DMS153 treated with DMSO at 0.1 percent for 48 hours (cell line): ENCODE data around the gene RAPGEF5.

ENCODE experiments used
- DNase-seq: peaks from one replicate; lab custom pipeline; 2025; ENCODE audit not compliant: unreplicated experiment; lab: John Stamatoyannopoulos, UW

The RAPGEF5 gene

DNA sequence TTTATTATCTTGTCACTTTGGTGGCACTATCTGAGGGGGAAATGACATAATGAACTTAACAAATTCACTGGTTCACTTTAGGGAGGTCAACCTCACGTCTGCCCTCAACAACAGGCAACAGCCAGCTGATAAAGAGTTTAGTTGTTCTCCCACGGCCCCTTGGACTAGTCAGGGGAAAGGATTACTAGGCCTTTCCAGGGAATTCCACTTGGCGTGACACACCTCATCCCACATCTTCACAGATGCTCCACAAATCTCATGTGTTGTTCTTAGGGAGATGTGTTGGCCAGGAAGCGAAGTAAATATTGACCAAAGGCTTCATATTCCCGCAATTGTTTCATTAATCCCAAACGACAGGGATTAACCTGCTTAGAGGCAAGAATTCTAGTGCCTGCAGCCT is 227.8 kb downstream of the RAPGEF5 start:
- DNase-seq: no peak

DNA sequence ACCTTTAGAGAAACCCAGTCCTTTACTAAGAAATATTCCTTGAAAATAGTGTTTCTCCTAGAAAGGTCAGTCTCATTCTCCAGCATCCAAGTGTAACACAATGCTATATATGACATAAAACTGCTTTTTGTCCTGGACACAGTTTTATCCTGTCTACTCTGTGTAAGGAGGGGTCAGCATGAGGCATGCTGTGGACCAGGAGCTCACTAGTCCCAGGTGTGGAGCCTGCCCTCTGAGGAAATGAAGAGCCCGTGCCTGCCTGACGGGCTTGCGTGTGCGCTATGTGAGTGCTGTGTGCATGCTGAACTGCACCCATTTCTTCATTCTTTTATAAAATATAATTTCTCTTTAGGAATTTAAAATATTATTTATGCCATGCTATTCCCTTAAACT is 228.4 kb downstream of the RAPGEF5 start:
- DNase-seq: no peak

DNA sequence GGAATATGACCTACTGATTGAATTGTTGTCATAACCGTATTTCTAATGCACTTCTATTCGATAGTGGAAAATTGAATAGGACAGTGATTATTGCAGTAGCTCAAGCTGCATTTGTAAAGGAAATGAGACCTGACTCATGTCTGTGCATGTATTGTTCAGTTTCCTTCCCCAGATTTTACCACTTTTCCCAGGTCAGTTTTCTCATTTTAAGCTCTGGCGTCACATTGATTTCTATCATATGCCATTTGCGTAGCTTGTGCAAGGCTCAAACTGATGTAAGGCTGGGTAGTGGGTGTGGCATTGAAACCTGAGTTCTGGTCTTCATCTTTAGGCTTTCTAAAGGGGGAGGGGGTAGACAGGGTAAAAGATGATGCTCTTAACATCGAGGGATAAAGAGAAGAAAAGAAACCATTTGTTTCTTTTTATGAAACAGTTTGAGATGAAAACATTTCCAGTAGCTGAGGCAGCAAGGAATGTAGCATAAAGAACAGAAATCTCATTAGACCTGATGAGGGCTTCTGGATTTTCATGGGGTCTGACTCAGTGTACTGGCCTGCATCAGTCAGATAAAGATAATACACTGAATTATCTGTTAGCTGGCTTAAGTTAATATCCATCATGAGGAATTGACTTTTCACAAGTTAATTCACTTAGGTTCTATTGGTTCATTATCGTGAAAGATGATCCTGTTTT is 229.0 kb downstream of the RAPGEF5 start:
- no peak for DNase-seq

DNA sequence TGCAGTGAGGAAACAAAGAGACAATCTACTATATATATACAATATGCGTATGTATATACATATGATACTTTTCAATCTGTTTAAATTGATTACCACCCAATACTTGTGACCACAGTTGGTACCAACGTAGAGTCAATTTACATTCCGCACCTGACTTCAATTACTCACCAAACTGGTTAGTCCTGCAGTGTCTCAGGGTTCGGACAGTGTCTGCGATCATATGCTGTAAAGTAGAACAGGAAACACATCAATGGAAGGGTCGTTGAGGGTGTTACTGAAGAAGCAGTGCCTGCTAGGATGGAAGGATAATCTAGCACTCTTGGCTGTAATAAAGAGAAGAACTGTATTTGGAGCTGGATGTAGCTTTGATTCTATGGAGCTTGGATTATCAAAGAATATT is 231.5 kb downstream of the RAPGEF5 start:
- no peak for DNase-seq

DNA sequence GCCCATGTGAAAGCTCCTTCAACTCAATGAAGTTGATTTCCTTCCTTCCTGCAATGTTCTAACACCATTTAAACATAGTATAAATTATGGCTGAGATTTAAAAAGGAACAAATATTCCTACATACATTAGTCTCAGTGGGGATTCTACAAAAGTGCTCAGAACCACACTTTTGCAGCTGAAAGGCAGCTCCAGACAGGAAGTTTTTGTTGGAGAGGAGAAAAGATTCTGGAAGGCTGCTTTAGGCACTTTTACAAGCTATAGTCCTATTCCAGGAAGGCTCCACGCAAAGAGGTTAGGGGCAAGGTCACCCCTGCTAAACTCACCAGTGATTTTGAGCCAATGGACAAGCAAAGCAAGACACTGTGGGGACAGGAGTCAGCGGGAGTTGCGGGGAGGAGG is 232.0 kb downstream of the RAPGEF5 start:
- no peak for DNase-seq

DNA sequence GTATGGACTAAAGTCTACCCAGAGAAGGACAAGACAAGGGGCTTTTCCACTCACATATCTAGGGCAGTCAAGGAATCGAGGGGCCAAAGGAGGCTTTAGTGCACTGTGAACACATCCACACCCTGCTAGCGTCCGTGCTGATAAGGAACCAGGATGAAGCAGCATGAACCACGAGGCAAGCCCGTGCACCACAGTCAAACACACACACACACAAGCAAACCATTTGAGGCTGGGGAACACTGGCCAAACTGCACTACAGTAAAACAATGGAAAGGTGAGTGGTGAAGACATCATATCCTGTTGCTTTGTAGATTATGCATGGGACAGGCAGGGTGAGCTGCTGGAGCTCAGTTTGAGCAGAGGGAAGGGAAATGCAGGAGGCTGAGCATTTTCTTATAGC is 233.8 kb downstream of the RAPGEF5 start:
- DNase-seq: no peak

DNA sequence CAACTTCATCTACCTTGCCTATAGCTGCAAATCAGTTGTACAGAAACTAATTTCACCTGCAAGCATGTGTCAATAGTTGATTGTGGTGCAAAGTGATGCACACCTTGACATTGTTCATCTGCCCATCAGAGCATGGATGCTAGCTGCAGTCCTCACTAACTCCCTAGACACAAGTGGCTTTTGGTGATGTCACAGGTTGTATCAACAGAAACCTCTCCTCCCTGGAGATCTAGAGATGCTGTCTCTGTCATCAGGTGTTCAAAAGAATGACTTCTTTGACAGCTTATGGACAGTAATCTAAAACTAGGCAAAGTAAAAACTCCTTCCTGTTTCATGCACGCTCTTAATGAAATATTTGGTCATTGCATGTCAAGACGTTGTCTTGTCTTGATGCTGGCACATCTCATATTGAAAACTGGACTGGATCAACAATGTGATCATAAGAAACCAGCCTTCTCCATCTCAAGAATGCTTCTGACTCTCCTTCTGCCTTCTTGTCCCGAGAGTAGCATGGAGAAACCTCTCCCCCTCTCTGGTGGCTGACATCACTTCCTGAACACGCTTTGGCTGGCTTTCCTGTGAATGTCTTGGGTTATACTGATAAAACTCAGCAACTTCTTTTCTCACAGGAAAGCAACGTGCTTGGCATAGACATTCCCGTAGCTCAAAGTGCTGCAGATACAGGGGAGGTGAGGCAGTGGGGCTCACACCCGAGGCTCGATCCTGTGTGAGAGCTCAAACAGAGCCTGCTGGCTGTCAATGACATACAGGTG is 235.1 kb downstream of the RAPGEF5 start:
- DNase-seq: no peak

DNA sequence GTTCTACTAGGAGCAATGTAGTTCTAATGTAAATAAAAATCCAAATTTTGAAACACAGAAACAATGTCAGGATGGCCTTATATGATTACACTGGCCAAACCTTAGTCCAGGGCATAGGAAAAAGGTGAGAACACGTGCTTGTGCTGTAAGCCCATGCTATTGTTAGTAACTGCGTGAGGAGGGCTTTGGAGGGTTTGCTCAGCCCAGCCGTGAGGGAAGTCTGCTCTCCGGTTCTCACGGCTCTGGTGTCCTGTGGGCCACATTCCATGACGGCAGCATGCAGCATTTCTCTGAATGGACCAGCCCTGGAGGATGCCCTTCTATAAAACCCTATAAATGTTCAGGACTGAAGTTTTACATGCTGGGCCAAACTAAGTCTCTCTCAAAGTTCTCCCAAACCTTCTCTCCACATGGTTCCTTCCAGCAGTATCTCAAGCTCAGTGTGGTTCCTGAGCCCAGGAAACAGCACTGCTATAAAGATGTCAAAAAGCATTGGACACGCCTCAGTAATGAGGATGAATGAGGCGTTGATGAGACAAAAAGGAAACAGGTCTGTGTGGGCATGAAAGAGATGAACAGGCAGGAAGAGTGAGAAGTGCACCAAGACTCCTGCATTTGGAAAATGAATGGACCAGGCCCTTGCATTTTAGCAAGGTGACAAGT is 236.4 kb downstream of the RAPGEF5 start:
- DNase-seq: no peak

DNA sequence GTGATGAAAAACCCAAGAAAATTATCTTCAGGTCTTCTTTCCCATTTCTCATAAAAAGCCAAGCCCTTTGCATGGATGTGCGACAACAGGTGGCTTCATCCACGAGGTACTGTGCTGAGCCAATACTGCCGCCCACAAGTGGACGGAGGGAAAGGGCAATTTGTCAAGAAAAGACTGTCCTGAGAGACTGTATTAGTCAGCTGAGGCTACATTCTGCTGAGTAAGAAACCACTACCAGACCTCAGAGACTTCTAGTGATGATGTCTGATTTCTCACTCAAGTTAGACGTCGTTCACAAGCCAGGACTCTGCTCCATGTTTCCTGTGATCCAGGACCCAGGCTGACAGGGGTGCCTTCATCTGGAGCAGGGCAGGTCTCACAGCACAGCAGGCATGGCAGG is 239.7 kb downstream of the RAPGEF5 start:
- DNase-seq: no peak

DNA sequence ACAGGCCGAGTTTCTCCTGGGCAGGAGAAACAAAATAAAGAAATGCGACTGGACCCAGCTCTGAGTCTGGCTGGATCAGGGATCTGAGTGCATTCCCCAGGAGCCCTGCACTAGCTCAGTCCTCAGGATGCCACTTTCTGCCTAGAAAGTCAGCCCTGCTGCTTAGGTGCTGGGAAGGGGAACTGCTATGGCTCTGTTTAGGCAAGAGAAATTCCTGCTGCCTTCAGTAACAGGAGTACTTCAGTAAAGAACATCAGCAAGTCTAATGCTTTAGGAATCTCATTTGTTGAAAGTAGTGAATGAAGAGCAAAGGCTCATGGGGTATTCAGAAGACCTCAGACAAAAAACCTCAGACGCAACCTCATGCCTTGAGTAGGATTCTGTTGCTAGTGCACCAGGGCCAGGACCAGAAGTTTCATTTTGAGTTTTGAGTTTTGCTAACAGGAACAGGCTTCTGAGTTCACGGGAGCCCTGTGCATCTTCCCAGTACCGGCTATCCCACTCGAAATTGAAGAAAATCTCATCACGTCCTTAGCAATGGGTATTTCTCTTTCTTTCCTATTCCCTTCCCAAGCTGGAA is 240.4 kb downstream of the RAPGEF5 start:
- no peak for DNase-seq

DNA sequence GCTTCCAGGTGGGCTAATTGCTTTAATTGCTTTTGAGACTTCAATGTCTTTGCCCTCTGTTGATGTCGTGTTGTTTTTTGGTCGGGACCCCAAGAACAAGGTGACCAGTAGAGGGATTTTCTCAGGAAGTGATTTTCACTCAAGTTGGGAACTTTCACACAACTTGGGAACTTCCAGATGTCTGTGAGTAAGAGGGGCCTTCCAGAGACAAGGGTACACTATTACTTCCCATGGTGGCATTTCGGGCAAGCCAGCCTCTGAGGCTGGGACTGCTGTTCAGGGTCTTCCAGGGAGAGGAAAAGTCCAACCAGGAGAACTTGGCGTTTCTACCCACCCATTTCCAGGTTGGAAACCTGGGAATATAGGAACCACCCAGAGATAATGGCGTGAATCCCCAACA is 241.3 kb downstream of the RAPGEF5 start:
- DNase-seq: no peak

DNA sequence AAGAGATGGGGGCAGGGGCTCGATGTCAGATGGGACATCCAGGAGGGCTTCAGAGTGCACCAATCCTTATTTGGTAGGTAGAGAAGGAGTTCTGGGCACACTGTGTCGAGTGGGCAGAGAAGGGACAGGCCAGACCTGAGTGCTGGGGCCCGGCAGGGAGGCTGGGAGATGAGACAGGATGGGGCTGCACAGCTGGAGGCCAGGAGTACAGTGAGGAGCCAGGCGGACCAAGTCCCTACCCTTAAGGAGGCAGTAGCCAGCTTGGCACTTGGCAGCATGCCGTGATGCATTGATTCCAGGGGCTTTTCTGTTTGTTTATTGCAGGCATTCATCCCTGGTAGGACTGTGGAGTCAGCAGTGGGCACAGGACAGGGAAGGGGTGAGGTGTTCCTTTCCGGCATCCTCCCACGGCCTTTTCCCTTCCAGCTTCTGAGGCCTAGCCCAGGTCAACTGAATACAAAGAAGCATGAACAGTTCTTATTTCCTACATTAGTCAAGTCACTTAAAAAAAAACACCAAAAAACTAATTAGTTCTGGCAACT is 242.4 kb downstream of the RAPGEF5 start:
- no peak for DNase-seq

DNA sequence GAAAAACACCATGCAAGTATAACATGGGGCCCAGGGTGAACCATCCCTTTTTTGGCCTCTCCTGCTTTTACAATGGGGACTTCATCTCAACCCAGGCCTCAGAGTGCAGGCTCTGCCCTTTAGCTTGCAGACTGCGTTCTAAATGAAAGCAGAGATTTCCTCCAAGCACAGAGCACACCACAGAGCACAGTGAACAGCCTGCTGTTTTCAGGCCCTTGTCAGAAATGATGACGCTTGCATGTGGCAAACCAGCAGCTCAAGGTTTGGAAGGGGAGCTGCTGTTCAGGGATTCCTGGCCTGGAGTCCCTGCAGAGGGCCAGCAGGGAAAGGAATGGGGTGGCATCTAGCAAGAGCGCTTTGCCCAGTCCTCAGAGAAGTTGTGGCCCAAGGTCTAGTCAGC is 243.9 kb downstream of the RAPGEF5 start:
- DNase-seq: no peak

DNA sequence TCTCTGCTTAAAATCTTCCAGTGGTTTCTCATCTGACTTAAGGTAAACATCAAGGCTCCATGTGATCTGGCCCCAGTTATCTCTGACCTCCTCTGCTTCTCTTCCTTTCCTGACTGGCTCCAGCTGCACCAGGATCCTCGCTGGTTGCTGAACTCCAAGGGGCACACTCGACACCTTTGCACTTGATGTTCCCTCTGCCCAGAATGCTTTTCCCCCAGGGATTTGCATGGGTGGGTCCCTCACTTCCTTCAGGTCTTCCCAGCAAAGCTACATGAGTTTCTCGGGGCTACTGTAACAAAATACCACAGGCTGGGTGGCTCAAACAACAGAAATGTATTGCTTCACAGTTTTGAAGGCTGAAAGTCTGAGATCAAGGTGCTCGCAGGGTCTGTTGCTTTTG is 245.3 kb downstream of the RAPGEF5 start:
- DNase-seq: no peak

DNA sequence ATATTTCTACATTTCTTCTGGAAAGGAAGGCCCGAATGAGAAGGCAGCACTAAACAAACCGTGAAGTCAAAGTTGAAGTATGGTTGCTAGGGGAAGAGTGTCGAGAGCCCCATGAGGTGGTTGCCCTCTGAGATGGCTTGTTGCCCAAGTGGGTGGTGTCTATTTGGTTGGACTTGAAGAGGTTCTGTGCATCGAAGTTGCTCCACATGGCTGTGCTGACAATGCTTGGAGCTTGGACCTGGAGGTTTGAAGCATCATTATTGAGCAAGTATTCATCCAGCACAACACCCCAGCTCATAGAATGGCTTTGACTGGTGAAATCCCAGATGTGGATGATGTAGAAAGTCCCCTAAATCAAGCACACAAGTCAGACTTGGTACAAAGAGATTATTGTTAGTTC is 246.1 kb downstream of the RAPGEF5 start:
- DNase-seq: no peak

DNA sequence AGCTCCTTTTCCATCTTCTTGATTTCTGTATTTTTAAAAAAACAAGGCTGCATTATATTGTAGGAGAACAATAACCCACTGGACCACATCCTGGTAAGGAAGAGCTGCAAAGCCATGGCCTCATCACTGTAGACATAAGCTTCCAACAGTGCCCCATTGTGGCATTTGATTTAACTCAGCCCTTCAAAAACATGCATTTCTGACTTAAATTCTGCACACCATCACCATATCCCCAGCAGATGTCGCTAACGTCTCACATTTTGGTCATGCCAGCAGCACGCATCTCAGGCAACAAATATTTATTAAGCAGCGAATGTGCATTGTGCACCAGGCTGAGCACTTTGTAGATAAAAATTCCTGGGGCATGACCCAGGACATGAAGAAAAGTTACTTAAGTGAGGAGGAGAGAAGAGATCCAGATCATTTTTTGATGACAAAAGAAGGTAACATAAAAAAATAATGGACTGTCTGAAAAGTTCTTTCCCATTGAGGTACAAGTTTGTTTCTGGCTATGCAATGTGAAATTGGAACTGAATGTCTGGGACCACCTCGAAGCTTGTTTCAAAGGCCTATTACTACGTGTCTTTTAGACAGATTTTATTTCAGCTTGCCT is 246.6 kb downstream of the RAPGEF5 start:
- DNase-seq: peak; percentile 88

DNA sequence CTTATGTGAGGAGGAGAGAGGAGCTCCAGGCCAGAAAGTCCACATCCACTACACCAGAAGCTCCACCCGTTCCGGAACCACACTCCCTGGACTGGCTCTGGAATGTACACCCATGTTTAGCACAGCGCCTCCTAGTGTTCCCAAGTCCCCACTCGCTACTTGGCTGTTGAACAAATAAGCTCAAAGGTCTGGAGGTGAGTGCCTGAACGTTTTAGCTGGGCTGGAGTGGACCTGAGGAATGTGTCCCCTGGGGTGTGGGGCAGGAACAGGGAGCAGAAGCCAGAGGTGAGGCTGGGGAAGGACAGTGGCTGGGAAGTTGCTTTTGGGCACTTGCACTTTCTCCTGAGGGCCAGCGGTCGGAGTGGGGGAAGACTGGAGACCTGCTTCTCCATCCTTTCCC is 247.2 kb downstream of the RAPGEF5 start:
- DNase-seq: no peak

DNA sequence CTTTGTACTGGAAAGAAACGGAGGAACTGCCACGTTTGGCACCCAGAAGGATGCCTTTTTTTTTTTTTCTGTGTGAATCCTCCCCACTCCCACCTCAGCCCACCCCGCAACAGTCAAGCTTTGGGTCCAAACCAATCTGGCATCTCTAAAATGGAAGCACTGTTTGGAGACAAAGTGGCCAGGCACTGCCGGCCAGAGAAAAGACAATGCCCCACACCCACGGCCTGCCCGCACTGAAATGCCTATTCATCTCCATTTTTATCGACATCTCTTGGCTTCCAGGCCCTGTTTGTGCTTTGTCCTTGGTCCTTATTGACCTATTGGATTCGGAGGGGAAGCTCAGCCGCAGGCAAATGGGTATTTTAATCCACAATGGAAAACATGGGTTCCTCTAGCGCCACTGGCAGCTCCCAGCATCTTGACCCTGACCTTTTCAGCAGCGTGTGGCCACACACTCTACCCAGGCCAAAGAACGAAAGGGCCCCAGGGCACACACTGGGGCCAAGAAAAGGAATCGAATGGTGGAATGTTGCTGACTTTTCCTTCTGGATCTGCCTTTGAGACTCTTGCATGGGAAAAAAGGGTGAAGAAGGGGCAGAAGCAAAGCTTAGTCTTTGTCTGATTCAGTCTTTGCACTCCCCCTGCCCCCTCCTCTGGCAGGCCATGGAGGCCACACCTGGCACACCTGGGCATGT is 248.7 kb downstream of the RAPGEF5 start:
- no peak for DNase-seq

DNA sequence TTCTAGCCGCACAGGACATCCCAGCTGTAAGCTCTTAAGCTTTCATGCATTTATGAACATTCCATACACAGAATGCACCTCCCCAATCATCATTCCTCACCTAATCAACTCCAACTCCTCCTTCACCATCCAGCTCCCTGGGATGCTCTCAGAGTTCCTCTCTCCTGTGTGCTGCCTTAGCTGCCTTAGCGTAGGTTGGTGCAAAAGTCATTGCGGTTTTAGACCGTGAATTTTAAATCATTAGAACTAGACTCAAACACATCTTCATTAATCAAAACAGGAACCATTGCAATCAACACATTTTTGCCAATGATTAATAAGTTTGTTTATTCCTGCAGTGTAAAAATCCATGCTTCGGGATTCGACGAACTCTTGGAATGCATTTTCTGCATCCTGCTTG is 251.4 kb downstream of the RAPGEF5 start:
- DNase-seq: no peak
